ENCODE data around the gene ZNF580. TPM values are rescaled to one million over a fixed set of nuclear protein-coding genes. Genes with fewer than 3 reads are reported as not detected.

Gene ZNF580
- total RNA-seq, 2 experiments from 2014 or later = 24.4 to 50.0 TPM

DNA sequence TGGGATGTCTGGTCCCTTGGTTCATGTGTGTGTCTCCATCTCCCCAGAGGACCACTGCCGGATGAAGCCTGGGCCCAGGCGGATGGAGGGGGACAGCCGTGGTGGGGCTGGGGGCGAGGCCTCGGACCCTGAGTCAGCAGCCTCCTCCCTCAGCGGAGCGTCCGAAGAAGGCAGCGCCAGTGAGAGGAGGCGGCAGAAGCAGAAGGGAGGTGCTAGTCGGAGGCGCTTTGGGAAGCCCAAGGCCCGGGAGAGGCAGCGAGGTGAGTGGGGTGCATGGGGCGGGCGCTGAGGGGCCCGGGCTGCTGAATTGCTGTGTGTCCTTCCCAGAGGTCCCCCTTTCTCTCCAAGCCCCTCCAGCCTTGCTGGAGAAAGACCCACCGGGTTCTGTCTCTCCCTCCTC lies 10.4 kb downstream of the ZNF580 start:
- CTCF ChIA-PET (ENCODE audit: unreplicated experiment) = no interaction called here
- TF ChIP-seq, protein P1, sequence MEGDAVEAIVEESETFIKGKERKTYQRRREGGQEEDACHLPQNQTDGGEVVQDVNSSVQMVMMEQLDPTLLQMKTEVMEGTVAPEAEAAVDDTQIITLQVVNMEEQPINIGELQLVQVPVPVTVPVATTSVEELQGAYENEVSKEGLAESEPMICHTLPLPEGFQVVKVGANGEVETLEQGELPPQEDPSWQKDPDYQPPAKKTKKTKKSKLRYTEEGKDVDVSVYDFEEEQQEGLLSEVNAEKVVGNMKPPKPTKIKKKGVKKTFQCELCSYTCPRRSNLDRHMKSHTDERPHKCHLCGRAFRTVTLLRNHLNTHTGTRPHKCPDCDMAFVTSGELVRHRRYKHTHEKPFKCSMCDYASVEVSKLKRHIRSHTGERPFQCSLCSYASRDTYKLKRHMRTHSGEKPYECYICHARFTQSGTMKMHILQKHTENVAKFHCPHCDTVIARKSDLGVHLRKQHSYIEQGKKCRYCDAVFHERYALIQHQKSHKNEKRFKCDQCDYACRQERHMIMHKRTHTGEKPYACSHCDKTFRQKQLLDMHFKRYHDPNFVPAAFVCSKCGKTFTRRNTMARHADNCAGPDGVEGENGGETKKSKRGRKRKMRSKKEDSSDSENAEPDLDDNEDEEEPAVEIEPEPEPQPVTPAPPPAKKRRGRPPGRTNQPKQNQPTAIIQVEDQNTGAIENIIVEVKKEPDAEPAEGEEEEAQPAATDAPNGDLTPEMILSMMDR (conservative IDR thresholded peaks at IDR 0.05; ENCODE audit: low read length) = no peak
- no peak for TF ChIP-seq EZH2phosphoT487 (IDR thresholded peaks at IDR 0.05; ENCODE audit: borderline replicate concordance, low read depth, low read length)
- Histone ChIP-seq H3K27ac (ENCODE audit: low read depth, low read length, poor library complexity, severe bottlenecking) (no peak overlapping the region), H3K4me2 (ENCODE audit: low read length) (no peak overlapping the region), H3K4me3 (ENCODE audit: low read depth, low read length, poor library complexity, severe bottlenecking) (no peak overlapping the region), H2AFZ (ENCODE audit: low read length) (no peak overlapping the region), H3K9me2 (ENCODE audit: insufficient read depth, low read length) (no peaks in the 10 kb centered on the region), H3K36me3 (ENCODE audit: insufficient read depth, low read length) (peaks cover 47% of the 10 kb centered on the region), H3K4me1 (ENCODE audit: insufficient read depth, low read length, poor library complexity, severe bottlenecking) (peaks cover 23% of the 10 kb centered on the region), H3K9me3 (ENCODE audit: low read length) (no peaks in the 10 kb centered on the region), H3K79me2 (ENCODE audit: insufficient read depth, low read depth, low read length) (peaks cover 28% of the 10 kb centered on the region), H4K20me1 (ENCODE audit: insufficient read depth, low read length) (peaks cover 6% of the 10 kb centered on the region; the same call in 1 of the 2 replicates)
- no TSS peak for BruUV-seq (replicated peaks)
- POLR2A ChIA-PET = no interaction called here
- intact Hi-C loops (cut with micrococcal nuclease; ENCODE audit: unreplicated experiment) = no loop called here
- no peak for DNase-seq (ENCODE audit: low spot score)

DNA sequence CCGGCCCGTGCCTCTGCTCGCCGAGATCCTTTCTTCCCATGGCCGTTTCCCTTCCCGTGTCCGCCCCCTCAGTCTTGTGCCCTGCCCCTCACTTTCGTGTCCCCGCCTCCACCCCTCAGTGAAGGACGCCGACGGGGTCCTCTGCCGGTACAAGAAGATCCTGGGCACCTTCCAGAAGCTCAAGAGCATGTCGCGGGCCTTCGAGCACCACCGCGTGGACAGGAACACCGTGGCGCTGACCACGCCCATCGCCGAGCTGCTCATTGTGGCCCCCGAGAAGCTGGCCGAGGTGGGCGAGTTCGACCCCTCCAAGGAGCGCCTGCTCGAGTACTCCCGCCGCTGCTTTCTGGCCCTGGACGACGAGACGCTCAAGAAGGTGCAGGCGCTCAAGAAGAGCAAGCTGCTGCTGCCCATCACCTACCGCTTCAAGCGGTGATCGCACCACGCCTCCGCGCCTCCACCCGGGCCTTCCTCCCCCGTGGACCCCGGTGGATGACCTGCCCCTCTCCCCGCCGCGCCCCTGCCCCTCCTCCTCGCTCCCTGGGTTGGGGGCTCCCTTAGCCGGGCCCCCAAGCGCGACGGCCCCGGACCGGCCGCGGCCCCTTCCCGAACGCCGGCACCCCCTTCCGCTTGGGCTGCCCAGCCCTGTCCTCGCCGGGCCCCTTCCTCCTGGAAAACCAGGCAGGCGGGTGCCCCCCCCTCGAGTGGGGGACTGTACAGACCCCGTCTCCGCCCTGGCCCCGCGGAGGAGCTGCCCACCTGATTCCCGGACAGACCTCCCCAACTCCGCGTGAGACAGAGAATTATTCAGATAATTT lies 11.7 kb downstream of the ZNF580 start:
- TF ChIP-seq EZH2phosphoT487 (IDR thresholded peaks at IDR 0.05; ENCODE audit: borderline replicate concordance, low read depth, low read length) = no peak
- TF ChIP-seq, protein P1 (conservative IDR thresholded peaks at IDR 0.05; ENCODE audit: low read length) = no peak
- H3K4me3 ChIP-seq (ENCODE audit: low read depth, low read length, poor library complexity, severe bottlenecking) = no peak overlapping the region
- peaks cover 53% of the 10 kb centered on the region for H3K36me3 ChIP-seq (ENCODE audit: insufficient read depth, low read length)
- H3K4me1 ChIP-seq (ENCODE audit: insufficient read depth, low read length, poor library complexity, severe bottlenecking) = peaks cover 19% of the 10 kb centered on the region
- no TSS peak for BruUV-seq (replicated peaks)
- CTCF ChIA-PET (ENCODE audit: unreplicated experiment) = interaction anchor here (0.6 kb wide), 1 partner anchor 12 kb away, joined by 4 read pairs; the partner anchor contains the start of gene ZNF580
- H3K4me2 ChIP-seq (ENCODE audit: low read length) = no peak overlapping the region; the same call in 1 of the 2 replicates
- DNase-seq (ENCODE audit: low spot score) = no peak
- no peaks in the 10 kb centered on the region for H3K9me3 ChIP-seq (ENCODE audit: low read length)
- intact Hi-C loops (cut with micrococcal nuclease; ENCODE audit: unreplicated experiment) = no loop called here
- no peak overlapping the region for H3K27ac ChIP-seq (ENCODE audit: low read depth, low read length, poor library complexity, severe bottlenecking)
- H4K20me1 ChIP-seq (ENCODE audit: insufficient read depth, low read length) = peaks cover 19% of the 10 kb centered on the region
- peaks cover 32% of the 10 kb centered on the region for H3K79me2 ChIP-seq (ENCODE audit: insufficient read depth, low read depth, low read length)
- POLR2A ChIA-PET = no interaction called here
- H3K9me2 ChIP-seq (ENCODE audit: insufficient read depth, low read length) = no peaks in the 10 kb centered on the region
- H2AFZ ChIP-seq (ENCODE audit: low read length) = no peak overlapping the region

Data from OCI-LY7 (cell line).